Measurements from ENCODE around the gene NMUR2. TPM values are rescaled to one million over a fixed set of nuclear protein-coding genes. Genes with fewer than 3 reads are reported as not detected.

The NMUR2 gene
- total and polyA plus RNA-seq, 2 experiments from 2014 or later = not detected

DNA sequence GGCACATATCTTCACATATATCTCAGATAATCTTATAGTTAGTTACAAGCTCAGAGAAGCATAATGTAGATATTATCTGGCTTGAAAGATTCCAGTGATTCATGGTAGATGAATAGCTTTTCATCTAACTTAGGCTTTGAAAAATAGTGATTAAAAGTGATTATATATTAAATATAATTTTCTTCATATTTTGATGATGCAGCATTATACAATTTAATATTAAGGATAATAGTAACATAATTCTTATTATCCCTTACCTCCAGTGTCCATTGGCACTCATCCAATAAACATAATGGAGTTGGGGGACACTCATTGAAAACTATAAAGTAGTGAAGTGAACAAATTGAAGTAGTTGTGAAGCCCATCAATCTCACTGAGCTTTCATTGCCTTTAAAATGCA lies 35.8 kb downstream of the NMUR2 start:
- no peaks in the 10 kb centered on the region for H4K20me1 ChIP-seq (replicated peaks; ENCODE audit: insufficient read depth)
- no peaks in the 10 kb centered on the region for H3K36me3 ChIP-seq (ENCODE audit: insufficient read depth)
- no peak overlapping the region for H3K4me3 ChIP-seq
- H3K27me3 ChIP-seq (ENCODE audit: insufficient read depth) = no peaks in the 10 kb centered on the region
- no peaks in the 10 kb centered on the region for H3F3A ChIP-seq (replicated peaks; ENCODE audit: low read depth)
- Mint-ChIP-seq H3K27me3 (ENCODE audit: insufficient read depth, low read depth, poor library complexity) (no peaks in the 10 kb centered on the region), H3K9me3 (no peaks in the 10 kb centered on the region), H3K36me3 (ENCODE audit: low read depth) (no peaks in the 10 kb centered on the region), H3K4me3 (no peak overlapping the region), H3K4me1 (no peaks in the 10 kb centered on the region), H3K27ac (no peak overlapping the region)
- TF ChIP-seq POLR2AphosphoS5 (IDR thresholded peaks at IDR 0.05; ENCODE audit: low read depth) = no peak
- TF ChIP-seq CREB1 (CRISPR knock-in tag; IDR thresholded peaks at IDR 0.05; ENCODE audit: low read depth) = no peak
- no peak for TF ChIP-seq NANOG (IDR thresholded peaks at IDR 0.05; ENCODE audit: borderline replicate concordance)
- TF ChIP-seq EZH2phosphoT487 (IDR thresholded peaks at IDR 0.05; ENCODE audit: unreplicated experiment) = no peak
- TF ChIP-seq, protein P1, sequence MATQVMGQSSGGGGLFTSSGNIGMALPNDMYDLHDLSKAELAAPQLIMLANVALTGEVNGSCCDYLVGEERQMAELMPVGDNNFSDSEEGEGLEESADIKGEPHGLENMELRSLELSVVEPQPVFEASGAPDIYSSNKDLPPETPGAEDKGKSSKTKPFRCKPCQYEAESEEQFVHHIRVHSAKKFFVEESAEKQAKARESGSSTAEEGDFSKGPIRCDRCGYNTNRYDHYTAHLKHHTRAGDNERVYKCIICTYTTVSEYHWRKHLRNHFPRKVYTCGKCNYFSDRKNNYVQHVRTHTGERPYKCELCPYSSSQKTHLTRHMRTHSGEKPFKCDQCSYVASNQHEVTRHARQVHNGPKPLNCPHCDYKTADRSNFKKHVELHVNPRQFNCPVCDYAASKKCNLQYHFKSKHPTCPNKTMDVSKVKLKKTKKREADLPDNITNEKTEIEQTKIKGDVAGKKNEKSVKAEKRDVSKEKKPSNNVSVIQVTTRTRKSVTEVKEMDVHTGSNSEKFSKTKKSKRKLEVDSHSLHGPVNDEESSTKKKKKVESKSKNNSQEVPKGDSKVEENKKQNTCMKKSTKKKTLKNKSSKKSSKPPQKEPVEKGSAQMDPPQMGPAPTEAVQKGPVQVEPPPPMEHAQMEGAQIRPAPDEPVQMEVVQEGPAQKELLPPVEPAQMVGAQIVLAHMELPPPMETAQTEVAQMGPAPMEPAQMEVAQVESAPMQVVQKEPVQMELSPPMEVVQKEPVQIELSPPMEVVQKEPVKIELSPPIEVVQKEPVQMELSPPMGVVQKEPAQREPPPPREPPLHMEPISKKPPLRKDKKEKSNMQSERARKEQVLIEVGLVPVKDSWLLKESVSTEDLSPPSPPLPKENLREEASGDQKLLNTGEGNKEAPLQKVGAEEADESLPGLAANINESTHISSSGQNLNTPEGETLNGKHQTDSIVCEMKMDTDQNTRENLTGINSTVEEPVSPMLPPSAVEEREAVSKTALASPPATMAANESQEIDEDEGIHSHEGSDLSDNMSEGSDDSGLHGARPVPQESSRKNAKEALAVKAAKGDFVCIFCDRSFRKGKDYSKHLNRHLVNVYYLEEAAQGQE (IDR thresholded peaks at IDR 0.05; ENCODE audit: unreplicated experiment) = no peak
- TF ChIP-seq JUNB (IDR thresholded peaks at IDR 0.05; ENCODE audit: unreplicated experiment) = no peak
- TF ChIP-seq, protein P2, sequence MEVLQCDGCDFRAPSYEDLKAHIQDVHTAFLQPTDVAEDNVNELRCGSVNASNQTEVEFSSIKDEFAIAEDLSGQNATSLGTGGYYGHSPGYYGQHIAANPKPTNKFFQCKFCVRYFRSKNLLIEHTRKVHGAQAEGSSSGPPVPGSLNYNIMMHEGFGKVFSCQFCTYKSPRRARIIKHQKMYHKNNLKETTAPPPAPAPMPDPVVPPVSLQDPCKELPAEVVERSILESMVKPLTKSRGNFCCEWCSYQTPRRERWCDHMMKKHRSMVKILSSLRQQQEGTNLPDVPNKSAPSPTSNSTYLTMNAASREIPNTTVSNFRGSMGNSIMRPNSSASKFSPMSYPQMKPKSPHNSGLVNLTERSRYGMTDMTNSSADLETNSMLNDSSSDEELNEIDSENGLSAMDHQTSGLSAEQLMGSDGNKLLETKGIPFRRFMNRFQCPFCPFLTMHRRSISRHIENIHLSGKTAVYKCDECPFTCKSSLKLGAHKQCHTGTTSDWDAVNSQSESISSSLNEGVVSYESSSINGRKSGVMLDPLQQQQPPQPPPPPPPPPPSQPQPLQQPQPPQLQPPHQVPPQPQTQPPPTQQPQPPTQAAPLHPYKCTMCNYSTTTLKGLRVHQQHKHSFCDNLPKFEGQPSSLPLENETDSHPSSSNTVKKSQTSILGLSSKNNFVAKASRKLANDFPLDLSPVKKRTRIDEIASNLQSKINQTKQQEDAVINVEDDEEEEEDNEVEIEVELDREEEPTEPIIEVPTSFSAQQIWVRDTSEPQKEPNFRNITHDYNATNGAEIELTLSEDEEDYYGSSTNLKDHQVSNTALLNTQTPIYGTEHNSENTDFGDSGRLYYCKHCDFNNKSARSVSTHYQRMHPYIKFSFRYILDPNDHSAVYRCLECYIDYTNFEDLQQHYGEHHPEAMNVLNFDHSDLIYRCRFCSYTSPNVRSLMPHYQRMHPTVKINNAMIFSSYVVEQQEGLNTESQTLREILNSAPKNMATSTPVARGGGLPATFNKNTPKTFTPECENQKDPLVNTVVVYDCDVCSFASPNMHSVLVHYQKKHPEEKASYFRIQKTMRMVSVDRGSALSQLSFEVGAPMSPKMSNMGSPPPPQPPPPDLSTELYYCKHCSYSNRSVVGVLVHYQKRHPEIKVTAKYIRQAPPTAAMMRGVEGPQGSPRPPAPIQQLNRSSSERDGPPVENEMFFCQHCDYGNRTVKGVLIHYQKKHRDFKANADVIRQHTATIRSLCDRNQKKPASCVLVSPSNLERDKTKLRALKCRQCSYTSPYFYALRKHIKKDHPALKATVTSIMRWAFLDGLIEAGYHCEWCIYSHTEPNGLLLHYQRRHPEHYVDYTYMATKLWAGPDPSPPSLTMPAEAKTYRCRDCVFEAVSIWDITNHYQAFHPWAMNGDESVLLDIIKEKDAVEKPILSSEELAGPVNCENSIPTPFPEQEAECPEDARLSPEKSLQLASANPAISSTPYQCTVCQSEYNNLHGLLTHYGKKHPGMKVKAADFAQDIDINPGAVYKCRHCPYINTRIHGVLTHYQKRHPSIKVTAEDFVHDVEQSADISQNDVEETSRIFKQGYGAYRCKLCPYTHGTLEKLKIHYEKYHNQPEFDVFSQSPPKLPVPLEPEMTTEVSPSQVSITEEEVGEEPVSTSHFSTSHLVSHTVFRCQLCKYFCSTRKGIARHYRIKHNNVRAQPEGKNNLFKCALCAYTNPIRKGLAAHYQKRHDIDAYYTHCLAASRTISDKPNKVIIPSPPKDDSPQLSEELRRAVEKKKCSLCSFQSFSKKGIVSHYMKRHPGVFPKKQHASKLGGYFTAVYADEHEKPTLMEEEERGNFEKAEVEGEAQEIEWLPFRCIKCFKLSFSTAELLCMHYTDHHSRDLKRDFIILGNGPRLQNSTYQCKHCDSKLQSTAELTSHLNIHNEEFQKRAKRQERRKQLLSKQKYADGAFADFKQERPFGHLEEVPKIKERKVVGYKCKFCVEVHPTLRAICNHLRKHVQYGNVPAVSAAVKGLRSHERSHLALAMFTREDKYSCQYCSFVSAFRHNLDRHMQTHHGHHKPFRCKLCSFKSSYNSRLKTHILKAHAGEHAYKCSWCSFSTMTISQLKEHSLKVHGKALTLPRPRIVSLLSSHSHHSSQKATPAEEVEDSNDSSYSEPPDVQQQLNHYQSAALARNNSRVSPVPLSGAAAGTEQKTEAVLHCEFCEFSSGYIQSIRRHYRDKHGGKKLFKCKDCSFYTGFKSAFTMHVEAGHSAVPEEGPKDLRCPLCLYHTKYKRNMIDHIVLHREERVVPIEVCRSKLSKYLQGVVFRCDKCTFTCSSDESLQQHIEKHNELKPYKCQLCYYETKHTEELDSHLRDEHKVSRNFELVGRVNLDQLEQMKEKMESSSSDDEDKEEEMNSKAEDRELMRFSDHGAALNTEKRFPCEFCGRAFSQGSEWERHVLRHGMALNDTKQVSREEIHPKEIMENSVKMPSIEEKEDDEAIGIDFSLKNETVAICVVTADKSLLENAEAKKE (CRISPR knock-in tag; IDR thresholded peaks at IDR 0.05) = no peak
- TF ChIP-seq, protein P3, sequence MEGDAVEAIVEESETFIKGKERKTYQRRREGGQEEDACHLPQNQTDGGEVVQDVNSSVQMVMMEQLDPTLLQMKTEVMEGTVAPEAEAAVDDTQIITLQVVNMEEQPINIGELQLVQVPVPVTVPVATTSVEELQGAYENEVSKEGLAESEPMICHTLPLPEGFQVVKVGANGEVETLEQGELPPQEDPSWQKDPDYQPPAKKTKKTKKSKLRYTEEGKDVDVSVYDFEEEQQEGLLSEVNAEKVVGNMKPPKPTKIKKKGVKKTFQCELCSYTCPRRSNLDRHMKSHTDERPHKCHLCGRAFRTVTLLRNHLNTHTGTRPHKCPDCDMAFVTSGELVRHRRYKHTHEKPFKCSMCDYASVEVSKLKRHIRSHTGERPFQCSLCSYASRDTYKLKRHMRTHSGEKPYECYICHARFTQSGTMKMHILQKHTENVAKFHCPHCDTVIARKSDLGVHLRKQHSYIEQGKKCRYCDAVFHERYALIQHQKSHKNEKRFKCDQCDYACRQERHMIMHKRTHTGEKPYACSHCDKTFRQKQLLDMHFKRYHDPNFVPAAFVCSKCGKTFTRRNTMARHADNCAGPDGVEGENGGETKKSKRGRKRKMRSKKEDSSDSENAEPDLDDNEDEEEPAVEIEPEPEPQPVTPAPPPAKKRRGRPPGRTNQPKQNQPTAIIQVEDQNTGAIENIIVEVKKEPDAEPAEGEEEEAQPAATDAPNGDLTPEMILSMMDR (conservative IDR thresholded peaks at IDR 0.05; ENCODE audit: low read depth in 2 of 2) = no peak
- TF ChIP-seq STAT1 (IDR thresholded peaks at IDR 0.05; ENCODE audit: unreplicated experiment) = no peak
- no peak for TF ChIP-seq EZH2 (IDR thresholded peaks at IDR 0.05; ENCODE audit: low read depth, unreplicated experiment)
- no peak for TF ChIP-seq ZNF331 (CRISPR knock-in tag; IDR thresholded peaks at IDR 0.05; ENCODE audit: low read depth)
- TF ChIP-seq ZNF114 (CRISPR knock-in tag; IDR thresholded peaks at IDR 0.05) = no peak
- TF ChIP-seq, protein P4, sequence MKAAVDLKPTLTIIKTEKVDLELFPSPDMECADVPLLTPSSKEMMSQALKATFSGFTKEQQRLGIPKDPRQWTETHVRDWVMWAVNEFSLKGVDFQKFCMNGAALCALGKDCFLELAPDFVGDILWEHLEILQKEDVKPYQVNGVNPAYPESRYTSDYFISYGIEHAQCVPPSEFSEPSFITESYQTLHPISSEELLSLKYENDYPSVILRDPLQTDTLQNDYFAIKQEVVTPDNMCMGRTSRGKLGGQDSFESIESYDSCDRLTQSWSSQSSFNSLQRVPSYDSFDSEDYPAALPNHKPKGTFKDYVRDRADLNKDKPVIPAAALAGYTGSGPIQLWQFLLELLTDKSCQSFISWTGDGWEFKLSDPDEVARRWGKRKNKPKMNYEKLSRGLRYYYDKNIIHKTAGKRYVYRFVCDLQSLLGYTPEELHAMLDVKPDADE (IDR thresholded peaks at IDR 0.05) = no peak
- ATAC-seq = no peak
- H3K27ac ChIP-seq (ENCODE audit: low read depth) = no peak overlapping the region
- H2AFZ ChIP-seq = no peak overlapping the region
- no peak for DNase-seq (ENCODE audit: low spot score)
- no peaks in the 10 kb centered on the region for H3K79me2 ChIP-seq (replicated peaks; ENCODE audit: insufficient read depth)
- H3K4me2 ChIP-seq = no peak overlapping the region
- H3K4me1 ChIP-seq (ENCODE audit: insufficient read depth) = no peaks in the 10 kb centered on the region
- no peaks in the 10 kb centered on the region for H3K9me2 ChIP-seq (ENCODE audit: insufficient read depth)

Measured in GM23338 (cell line).